HG02588 (cell line): ENCODE results near the gene POLR1A.

Experiments used
- ATAC-seq: cut with Tn5 transposase; IDR thresholded peaks from one replicate; pipeline ENCODE4 v1.9.1; 2021; ENCODE audit warnings: mild to moderate bottlenecking, moderate library complexity; ENCODE audit not compliant: unreplicated experiment

The POLR1A gene

DNA sequence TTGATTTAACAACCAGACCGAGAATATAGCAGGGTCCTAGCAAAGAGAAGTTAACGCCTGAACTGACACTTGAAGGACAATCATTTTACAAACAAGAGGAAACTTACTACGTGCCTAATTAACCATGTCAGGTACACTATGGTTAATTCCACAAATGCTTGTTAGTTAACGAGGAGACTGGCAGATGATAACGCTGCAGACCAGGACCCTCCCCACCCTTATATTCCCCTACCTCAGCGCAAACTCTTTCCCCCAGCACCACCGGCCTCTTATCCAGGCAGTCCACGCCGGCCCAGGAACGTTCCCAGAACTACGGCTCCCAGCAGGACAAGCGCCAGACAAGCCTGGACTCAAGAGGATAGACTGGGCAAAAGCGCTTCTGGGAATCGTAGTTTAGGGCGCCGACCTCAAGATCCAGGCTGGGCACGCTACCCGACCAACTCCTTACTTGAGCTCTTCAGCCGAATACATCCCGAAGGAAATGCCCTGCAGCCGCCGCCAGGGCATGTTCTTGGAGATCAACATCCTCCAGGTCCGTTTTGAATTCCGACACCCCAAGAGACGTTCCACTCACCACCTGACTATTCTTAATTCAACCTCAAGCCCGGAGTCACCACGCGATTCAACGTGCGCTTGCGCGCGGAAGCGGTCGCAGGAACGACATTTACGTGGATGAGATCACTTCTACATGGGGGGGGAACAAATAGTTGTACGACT lies at the start of gene POLR1A:
Gene POLR1A (minus strand): TSS at position 635 of the 717 bp plus-strand sequence. CDS start 110 bp downstream, at position 525.
- ATAC-seq: peak; percentile 62

GRCh38 chr2:86150502-86150901 lies 44.8 kb upstream of the POLR1A start:
- no peak for ATAC-seq

- ATAC-seq: no peak
Observed at GRCh38 chr2:86147793-86148192, 42.1 kb upstream of the POLR1A start.

GRCh38 chr2:86143926-86144685 lies 38.4 kb upstream of the POLR1A start:
- ATAC-seq: no peak

- ATAC-seq: no peak
Observed at GRCh38 chr2:86143307-86143706, 37.6 kb upstream of the POLR1A start.

DNA sequence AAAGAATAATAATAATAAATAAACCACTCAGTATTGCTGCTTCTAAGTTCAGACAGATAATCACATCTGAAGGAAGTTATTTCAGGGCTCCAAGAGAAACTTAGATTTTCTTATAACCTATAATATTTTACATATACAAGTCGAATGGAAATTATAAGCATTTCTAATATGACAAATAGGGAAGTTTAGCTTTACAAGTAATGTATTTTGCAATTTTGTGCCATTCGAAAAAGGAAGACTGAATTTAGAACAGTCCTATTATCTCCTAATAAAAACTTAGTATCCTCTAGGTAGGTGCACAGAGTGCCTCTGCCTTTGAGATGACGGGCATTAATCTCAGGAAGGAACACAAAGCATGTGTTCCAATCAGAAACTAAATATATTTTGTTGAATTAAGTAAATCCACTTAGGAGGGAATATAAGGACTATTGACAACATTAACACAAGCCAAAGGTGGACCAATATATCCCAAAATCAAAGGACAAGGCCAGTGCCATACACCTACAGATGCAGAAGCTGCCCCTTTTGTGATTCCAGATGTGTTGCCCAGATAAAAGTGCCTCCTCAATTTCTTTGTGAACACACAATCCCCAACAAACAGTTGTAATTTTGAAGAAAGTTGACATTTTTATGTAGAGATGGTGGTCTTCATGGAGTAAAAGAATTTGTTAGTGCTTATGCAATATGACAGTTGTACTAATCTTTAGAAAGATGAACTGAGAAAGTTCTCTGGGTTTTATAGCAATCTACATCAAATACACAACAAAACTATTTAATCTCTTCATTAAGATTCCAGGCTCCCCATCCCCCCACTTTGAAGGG lies 37.0 kb upstream of the POLR1A start:
- ATAC-seq: no peak

GRCh38 chr2:86140969-86141392 lies 35.3 kb upstream of the POLR1A start:
- no peak for ATAC-seq

DNA sequence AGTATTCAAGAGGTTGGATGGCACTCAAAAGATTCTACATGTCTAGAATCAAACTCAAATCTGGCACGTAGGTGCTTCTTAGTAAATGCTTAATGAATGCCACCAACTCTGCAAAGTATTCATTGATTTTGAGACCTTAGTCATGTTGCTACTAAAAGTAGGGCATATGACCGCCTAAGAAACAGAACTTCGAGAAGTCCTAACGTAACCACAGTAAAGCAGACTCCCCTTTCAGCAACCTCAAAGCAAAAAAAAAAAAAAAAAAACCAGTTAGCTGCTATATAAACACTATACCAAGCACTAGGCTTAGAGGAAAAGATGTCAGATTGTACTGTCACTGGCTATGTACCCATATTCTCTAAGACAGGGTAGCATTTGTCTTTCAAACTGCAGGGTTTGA lies 34.3 kb upstream of the POLR1A start:
- no peak for ATAC-seq

DNA sequence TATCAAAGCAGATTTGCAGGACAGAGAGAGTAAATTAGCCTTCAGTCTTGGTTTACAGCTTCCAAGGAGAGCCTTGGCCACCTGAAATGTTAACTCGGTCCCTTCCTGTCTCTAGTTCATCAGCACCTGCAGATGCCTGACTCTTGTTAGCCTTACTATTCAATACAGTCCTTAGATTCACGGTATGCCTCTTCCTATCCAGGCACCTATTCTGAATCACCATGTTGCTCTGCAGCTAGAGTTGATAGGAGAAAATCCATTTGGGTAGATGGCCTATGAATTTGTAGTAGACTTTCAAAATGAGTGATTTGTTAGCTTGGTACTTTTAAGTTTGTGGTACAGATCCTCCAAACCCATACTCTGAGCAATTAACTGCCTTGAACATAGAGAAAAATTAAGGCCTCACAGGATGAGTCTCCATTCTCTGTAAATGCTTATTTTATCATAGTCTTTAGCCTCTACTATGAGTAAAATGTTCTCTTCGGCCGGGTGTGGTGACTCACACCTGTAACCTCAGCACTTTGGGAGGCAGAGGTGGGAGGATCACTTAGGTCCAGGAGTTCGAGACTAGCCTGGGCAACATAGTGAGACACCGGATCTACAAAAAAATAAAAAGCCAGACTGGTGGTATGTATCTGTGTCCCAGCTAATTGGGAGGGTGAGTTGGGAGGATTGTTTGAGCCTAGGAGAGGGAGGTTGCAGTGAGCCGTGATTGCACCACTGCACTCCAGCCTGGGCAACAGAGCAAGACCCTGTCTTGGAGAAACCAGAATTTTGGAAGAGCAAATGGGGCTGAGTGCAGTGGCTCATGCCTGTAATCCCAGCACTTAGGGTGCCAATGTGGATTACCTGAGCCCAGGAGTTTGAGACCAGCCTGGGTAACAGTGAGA lies 33.3 kb upstream of the POLR1A start:
- ATAC-seq: no peak

GRCh38 chr2:86136141-86136540 lies 30.5 kb upstream of the POLR1A start:
- ATAC-seq: no peak

- ATAC-seq: no peak
Observed at GRCh38 chr2:86135653-86136052, 30.0 kb upstream of the POLR1A start.

DNA sequence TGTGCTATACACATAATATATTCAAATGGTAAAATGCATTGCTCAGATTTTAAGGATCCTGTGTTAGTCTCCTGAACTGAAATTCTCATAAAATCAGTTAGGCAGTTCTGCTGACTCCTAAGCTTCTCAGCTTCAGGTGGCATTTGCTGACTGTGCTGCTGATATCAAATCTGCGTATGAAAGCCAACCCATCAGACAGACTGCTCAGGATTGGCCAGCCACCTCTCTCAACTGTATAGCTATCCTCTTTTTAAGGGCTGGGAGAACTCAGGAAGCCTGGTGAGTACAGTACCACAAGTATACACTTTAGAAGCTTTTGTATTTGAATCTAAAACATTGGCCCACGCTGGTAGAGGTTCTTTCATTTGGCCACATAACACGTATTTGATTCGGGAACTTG lies 29.0 kb upstream of the POLR1A start:
- no peak for ATAC-seq

- ATAC-seq: no peak
Observed at GRCh38 chr2:86124683-86125082, 19.0 kb upstream of the POLR1A start.

GRCh38 chr2:86123328-86123925 lies 17.7 kb upstream of the POLR1A start:
- ATAC-seq: no peak

DNA sequence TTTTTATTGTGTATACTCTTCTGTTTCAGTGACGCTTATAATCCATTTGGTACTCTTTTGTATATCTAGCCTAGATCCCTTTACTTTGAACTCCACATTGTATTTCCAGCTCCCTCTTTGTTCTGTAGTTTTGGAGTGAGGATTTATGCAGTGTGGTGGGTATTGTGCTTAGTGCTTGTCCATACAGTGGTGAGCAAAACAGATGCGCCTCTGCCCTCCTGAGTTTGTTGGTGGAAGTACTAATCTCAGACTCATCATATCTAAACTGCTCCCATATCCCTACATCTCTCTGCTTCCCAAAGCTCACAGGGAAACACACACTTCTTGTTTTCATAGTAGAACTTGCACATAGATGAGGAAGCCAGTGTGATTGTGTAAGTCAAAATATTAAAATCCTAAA lies 12.4 kb upstream of the POLR1A start:
- no peak for ATAC-seq

- ATAC-seq: no peak
Observed at GRCh38 chr2:86107031-86107430, 1.3 kb upstream of the POLR1A start.

GRCh38 chr2:86105969-86106945 lies 571 bp upstream of the POLR1A start, which contains the start of gene PTCD3:
TSS of gene PTCD3 (plus strand) at chr2:86106235. CDS start at chr2:86106248, 13 bp downstream.
- peak; percentile 91 for ATAC-seq

- no peak for ATAC-seq
Observed at GRCh38 chr2:86102157-86102556, 3.5 kb downstream of the POLR1A start.

GRCh38 chr2:86097913-86098312 lies 7.8 kb downstream of the POLR1A start:
- no peak for ATAC-seq
